GM12875 (cell line): ENCODE results near the gene CHRNB1.
A peak's percentile ranks its signal among the peaks of the same experiment; 100 is the strongest.

ENCODE experiments used
- H3K4me3 ChIP-seq: one replicate; pipeline ENCODE4 v1.5.1; 2011; ENCODE audit warnings: low read depth, low read length, control low read depth
- CTCF ChIP-seq: IDR thresholded peaks from 2 replicates; pipeline ENCODE4 v1.5.1; 2011; ENCODE audit warnings: low read depth, mild to moderate bottlenecking, control low read depth, inconsistent platforms, low read length, moderate library complexity, borderline replicate concordance; ENCODE audit not compliant: insufficient read depth

The CHRNB1 gene

GRCh38 chr17:7444682-7445618 is at the start of gene CHRNB1:
Gene CHRNB1 (plus strand): TSS chr17:7445061. CDS start chr17:7445128, 67 bp downstream.
- no peak for TF ChIP-seq CTCF
- no peak within 1 kb of the TSS for H3K4me3 ChIP-seq

GRCh38 chr17:7396147-7396546 is 48.7 kb upstream of the CHRNB1 start:
- no peak overlapping the region for H3K4me3 ChIP-seq
- TF ChIP-seq CTCF = no peak

GRCh38 chr17:7398612-7399011 is 46.2 kb upstream of the CHRNB1 start:
- TF ChIP-seq CTCF = no peak

GRCh38 chr17:7403043-7403726 is 41.7 kb upstream of the CHRNB1 start:
- H3K4me3 ChIP-seq = peak overlapping the region; percentile 80
- no peak for TF ChIP-seq CTCF

More at GRCh38 chr17:7398612-7399011, 46.2 kb upstream of the CHRNB1 start:
- no peak overlapping the region for H3K4me3 ChIP-seq

- peak overlapping the region; percentile 80 for H3K4me3 ChIP-seq
- no peak for TF ChIP-seq CTCF
These were observed 41.2 kb upstream of the CHRNB1 start for GRCh38 chr17:7403727-7403976.

GRCh38 chr17:7403977-7404736 is 40.7 kb upstream of the CHRNB1 start, which contains the start of gene TMEM256:
Gene TMEM256 (minus strand): TSS chr17:7404097. CDS start chr17:7404084, 13 bp downstream.
- peak within 1 kb of the TSS; percentile 80 for H3K4me3 ChIP-seq
- no peak for TF ChIP-seq CTCF
